Loucy (cell line): ENCODE measurements around the gene BRSK2.

Source experiments
- EZH2phosphoT487 ChIP-seq: fragments of 200-600 bp; IDR thresholded peaks from 2 replicates; pipeline ENCODE4 v1.6.1; 2018; ENCODE audit warnings: antibody characterized with exemption, mild to moderate bottlenecking, moderate library complexity, borderline replicate concordance
- TF ChIP-seq, protein P1 (sequence below): fragments of 200-600 bp; sonication (generic); conservative IDR thresholded peaks from 2 replicates; pipeline ENCODE4 v1.5.1; 2014; ENCODE audit warnings: mild to moderate bottlenecking, antibody characterized with exemption, low read length

DNA sequence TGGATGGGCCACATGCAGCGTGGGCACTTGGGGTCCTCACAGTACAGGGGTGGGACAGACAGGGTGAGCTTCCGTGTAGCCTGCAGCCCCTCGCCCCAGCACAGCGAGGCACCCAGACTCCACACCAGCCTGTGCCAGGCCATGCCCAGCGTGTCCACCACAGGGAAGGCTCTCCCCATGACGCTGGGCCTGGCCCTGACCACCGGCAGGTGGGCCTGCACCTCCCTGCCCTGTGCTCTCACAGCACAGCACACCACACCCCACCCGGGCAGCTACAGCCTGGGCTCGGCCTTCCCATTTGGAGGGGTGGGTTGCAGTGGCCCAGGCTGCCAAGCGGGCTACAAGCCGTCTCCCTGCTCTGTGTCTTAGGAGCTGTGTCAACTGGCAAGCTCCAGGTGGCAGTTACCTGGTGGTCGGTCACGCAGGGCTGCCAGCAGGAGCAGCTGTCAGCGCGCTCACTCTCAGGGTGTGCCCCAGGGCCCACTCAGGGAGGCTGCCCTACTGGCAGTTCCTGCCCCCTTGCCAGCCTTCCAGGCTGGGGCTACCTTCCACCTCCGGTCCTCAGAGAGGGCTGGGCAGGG lies 92.2 kb downstream of the BRSK2 start:
- TF ChIP-seq, protein P1, sequence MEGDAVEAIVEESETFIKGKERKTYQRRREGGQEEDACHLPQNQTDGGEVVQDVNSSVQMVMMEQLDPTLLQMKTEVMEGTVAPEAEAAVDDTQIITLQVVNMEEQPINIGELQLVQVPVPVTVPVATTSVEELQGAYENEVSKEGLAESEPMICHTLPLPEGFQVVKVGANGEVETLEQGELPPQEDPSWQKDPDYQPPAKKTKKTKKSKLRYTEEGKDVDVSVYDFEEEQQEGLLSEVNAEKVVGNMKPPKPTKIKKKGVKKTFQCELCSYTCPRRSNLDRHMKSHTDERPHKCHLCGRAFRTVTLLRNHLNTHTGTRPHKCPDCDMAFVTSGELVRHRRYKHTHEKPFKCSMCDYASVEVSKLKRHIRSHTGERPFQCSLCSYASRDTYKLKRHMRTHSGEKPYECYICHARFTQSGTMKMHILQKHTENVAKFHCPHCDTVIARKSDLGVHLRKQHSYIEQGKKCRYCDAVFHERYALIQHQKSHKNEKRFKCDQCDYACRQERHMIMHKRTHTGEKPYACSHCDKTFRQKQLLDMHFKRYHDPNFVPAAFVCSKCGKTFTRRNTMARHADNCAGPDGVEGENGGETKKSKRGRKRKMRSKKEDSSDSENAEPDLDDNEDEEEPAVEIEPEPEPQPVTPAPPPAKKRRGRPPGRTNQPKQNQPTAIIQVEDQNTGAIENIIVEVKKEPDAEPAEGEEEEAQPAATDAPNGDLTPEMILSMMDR, result no peak
- TF ChIP-seq EZH2phosphoT487, result no peak
